ENCODE measurements around the gene SLC39A1.
A peak's percentile ranks its signal among the peaks of the same experiment; 100 is the strongest.

DNA sequence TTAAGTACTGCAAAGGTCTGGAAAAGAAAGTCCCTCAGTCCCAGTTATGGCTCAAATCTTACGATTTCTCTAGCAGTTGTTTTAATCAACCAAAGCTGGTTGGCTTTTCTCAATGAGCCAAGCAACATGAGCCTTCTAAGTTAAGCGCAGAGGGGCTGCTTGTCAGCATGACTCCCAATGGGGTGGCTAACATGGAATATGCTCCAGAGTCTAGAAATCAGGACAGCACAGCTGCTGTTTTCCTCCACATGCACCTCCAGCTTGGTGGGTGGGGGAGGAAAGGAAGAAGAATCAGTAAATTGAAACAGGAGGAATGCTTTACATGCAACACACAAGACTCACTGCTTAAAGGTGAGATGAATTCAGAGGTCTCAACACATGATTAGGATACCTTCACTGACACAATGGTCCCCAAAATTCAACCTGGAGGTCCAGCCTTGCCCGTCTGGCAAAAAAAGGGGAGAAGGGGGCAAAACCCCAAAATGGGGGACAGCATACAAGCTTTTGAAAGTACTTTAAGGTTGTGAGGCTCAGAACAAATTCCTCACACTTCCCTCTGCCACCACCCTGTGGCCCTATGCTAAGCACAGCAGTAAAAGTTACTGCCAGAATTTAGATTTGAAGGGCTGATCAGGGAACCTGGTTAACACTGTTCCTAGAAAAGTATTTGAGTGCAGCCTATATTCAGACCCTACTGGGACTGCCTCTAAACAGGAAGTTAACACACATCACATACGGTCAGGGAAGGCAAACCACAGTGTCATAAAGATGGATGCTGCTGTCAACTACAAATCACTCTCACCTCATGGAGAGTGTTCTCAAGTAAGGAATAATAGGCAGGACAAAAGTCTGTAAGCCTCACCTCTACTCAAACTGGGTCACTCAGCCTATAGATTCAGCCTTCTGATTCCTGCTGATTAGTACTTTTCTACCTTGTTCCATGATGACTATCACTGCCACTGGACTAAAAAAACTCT, 43.2 kb downstream of the SLC39A1 start:
- TF ChIP-seq, protein P1, sequence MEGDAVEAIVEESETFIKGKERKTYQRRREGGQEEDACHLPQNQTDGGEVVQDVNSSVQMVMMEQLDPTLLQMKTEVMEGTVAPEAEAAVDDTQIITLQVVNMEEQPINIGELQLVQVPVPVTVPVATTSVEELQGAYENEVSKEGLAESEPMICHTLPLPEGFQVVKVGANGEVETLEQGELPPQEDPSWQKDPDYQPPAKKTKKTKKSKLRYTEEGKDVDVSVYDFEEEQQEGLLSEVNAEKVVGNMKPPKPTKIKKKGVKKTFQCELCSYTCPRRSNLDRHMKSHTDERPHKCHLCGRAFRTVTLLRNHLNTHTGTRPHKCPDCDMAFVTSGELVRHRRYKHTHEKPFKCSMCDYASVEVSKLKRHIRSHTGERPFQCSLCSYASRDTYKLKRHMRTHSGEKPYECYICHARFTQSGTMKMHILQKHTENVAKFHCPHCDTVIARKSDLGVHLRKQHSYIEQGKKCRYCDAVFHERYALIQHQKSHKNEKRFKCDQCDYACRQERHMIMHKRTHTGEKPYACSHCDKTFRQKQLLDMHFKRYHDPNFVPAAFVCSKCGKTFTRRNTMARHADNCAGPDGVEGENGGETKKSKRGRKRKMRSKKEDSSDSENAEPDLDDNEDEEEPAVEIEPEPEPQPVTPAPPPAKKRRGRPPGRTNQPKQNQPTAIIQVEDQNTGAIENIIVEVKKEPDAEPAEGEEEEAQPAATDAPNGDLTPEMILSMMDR (IDR thresholded peaks at IDR 0.05; ENCODE audit: poor library complexity, severe bottlenecking) = peak; percentile 35
- TF ChIP-seq EZH2 (IDR thresholded peaks at IDR 0.05; ENCODE audit: borderline replicate concordance, insufficient read depth, low read length, poor library complexity, severe bottlenecking) (no peak), EP300 (conservative IDR thresholded peaks at IDR 0.05; ENCODE audit: poor library complexity, severe bottlenecking) (no peak)

All from neural cell (in vitro differentiated cells).